Kidney epithelial cell (primary cell): Measurements from ENCODE around the gene CCDC178. TPM values are rescaled to one million over a fixed set of nuclear protein-coding genes. Genes with fewer than 3 reads are reported as not detected.
"Not testable (repeated sequence)": the region's sequence is repeated elsewhere in the genome, so short reads cannot be mapped to it uniquely, and the experiment has no call there.

ENCODE experiments used
- DNase-seq: peaks from one replicate; pipeline ENCODE4 v3.0.0-alpha.2; 2010; ENCODE audit warnings: low read depth
- H3K27me3 ChIP-seq: 2 replicates; pipeline ENCODE4 v1.6.0; 2011; ENCODE audit warnings: low read length; ENCODE audit not compliant: control insufficient read depth, insufficient read depth
- H3K36me3 ChIP-seq: 2 replicates; pipeline ENCODE4 v1.5.1; 2011; ENCODE audit warnings: low read length; ENCODE audit not compliant: control insufficient read depth, insufficient read depth
- H3K4me3 ChIP-seq: 2 replicates; pipeline ENCODE4 v1.5.1; 2011; ENCODE audit warnings: low read depth, mild to moderate bottlenecking, control low read depth, low read length
- CTCF ChIP-seq: IDR thresholded peaks from 2 replicates; pipeline ENCODE4 v1.5.1; 2011; ENCODE audit warnings: mild to moderate bottlenecking, moderate library complexity, low read length, control low read depth, inconsistent platforms; ENCODE audit not compliant: insufficient read depth, poor library complexity, severe bottlenecking
- total RNA-seq: library from RNA; depleted of rRNA; stranded (reverse); fragments of >200 nt; gene quantifications from 2 replicates; pipeline ENCODE4 v1.2.3, GENCODE V29; 2015

Gene CCDC178
- total RNA-seq, 1 donor from 2014 or later: 0.08 TPM

- H3K27me3 ChIP-seq: no peaks in the 10 kb centered on the region
- H3K4me3 ChIP-seq: no peak overlapping the region
- TF ChIP-seq CTCF: no peak
- no peaks in the 10 kb centered on the region for H3K36me3 ChIP-seq
- DNase-seq: no peak
Observed at GRCh38 chr18:33194793-33195192, 245.7 kb downstream of the CCDC178 start.

DNA sequence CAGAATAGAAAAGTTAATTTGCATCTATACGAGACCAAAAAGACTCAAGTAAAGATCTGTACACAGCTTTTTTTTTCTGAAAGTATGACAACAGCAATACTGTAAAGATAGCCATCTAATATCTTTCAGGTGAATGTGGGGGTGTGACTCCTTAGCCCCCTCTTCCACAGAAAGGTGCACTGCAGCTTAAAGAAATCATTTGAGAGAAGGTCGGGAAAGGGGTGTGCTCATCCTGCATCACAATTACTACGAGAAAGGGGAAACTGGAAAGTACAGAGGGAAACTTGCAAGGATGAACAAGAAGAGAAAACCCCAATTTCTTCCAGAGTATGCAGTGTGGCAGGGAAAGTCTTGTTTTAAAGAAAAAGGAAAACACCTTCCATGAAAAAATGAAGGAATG, 255.6 kb downstream of the CCDC178 start:
- Histone ChIP-seq H3K36me3 (no peaks in the 10 kb centered on the region), H3K4me3 (no peak overlapping the region), H3K27me3 (no peaks in the 10 kb centered on the region)
- DNase-seq: no peak
- TF ChIP-seq CTCF: peak; percentile 32

- H3K4me3 ChIP-seq: no peak overlapping the region
- H3K36me3 ChIP-seq: no peaks in the 10 kb centered on the region
- TF ChIP-seq CTCF: no peak
- no peak for DNase-seq
- H3K27me3 ChIP-seq: no peaks in the 10 kb centered on the region
Observed at GRCh38 chr18:33184175-33184574, 256.3 kb downstream of the CCDC178 start.

- Histone ChIP-seq H3K36me3 (no peaks in the 10 kb centered on the region), H3K27me3 (no peaks in the 10 kb centered on the region), H3K4me3 (no peak overlapping the region)
- DNase-seq: no peak
- no peak for TF ChIP-seq CTCF
Observed at GRCh38 chr18:33183136-33183535, 257.4 kb downstream of the CCDC178 start.

DNA sequence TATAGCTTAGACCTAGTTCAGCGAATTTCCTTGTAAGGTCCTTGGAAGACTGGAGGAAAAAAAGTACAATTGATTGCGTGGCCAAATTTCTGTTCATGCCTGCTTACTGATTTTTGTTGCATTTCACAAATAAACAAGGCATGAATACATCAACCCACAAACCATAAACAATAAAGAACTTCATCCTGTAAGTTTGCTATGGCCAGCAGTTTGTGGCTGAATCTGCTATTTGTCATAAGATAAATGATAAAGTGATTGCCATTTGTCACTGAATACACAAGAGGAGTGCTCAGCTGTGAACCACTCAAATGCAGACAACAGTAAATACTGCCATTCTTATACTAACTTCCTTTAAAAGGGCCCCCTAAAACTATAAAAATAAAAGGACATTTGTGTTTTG, 259.5 kb downstream of the CCDC178 start:
- no peak for DNase-seq
- H3K27me3 ChIP-seq: no peaks in the 10 kb centered on the region
- H3K4me3 ChIP-seq: no peak overlapping the region
- no peak for TF ChIP-seq CTCF
- H3K36me3 ChIP-seq: no peaks in the 10 kb centered on the region

DNA sequence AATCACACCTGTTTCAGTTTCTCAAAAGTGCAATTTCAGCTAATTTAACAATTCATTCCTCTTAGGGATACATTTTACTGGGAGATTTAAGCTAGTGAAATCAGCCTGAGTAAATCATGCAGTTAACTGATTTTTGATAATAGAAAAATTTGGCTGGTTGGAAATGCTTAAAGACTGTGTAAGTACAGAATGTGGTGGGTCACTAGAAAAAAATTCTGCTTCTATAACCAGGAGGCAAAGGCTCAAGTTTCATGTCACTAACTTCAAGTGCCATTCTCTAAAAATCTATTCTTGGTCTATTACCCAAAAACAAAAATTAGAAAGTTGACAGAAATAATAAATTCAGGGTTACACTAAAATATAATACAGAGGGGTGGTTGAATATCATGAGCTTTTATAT, 271.3 kb downstream of the CCDC178 start:
- no peak for TF ChIP-seq CTCF
- DNase-seq: no peak

GRCh38 chr18:33164121-33164520, 276.4 kb downstream of the CCDC178 start:
- not testable (repeated sequence) for H3K4me3 ChIP-seq, H3K36me3 ChIP-seq, H3K27me3 ChIP-seq, DNase-seq

More for the DNA sequence above, 271.3 kb downstream of the CCDC178 start:
- Histone ChIP-seq H3K27me3 (no peaks in the 10 kb centered on the region), H3K4me3 (no peak overlapping the region), H3K36me3 (no peaks in the 10 kb centered on the region)
